B cell (primary cell): ENCODE measurements around the gene RNF25.

Source experiments
- EZH2 ChIP-seq: IDR thresholded peaks from 2 replicates; pipeline ENCODE4 v1.6.1; 2012; ENCODE audit warnings: borderline replicate concordance, low read depth, mild to moderate bottlenecking, moderate library complexity, low read length; ENCODE audit not compliant: insufficient read depth, poor library complexity, severe bottlenecking
- TF ChIP-seq, protein P1 (sequence below): fragments of 200-600 bp; IDR thresholded peaks from one replicate; pipeline ENCODE4 v1.8.0; 2022; ENCODE audit warnings: antibody characterized with exemption, mild to moderate bottlenecking

DNA sequence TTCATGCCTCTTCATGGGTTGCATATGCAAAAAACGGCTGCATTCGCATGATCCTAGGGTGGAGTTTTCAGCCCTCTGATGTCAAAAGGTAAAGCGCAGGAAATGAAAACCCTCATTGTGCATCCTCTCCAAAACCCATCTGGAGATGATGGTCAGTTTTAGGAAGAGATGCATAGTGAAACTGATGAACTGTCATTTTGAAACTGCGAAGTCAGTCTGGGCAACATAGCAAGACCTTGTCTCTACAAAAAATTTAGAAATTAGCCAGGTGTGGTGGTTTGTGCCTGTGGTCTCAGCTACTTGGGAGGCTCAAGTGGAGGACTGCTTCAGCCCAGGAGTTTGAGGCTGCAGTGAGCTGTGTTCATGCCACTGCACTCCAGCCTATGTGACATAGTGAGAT, 36.3 kb upstream of the RNF25 start:
- TF ChIP-seq, protein P1, sequence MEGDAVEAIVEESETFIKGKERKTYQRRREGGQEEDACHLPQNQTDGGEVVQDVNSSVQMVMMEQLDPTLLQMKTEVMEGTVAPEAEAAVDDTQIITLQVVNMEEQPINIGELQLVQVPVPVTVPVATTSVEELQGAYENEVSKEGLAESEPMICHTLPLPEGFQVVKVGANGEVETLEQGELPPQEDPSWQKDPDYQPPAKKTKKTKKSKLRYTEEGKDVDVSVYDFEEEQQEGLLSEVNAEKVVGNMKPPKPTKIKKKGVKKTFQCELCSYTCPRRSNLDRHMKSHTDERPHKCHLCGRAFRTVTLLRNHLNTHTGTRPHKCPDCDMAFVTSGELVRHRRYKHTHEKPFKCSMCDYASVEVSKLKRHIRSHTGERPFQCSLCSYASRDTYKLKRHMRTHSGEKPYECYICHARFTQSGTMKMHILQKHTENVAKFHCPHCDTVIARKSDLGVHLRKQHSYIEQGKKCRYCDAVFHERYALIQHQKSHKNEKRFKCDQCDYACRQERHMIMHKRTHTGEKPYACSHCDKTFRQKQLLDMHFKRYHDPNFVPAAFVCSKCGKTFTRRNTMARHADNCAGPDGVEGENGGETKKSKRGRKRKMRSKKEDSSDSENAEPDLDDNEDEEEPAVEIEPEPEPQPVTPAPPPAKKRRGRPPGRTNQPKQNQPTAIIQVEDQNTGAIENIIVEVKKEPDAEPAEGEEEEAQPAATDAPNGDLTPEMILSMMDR = no peak
- no peak for TF ChIP-seq EZH2
